Thyroid gland (tissue), 4 donors: ENCODE results near the gene PTPMT1. TPM values are rescaled to one million over a fixed set of nuclear protein-coding genes. Genes with fewer than 3 reads are reported as not detected.
A peak's percentile ranks its signal among the peaks of the same experiment; 100 is the strongest.

Experiments used
- DNase-seq, 2 donors: peaks; one replicate each; pipeline ENCODE4 v3.0.0-alpha.2; 2019
- H3K27ac ChIP-seq, 3 donors: fragments of 200-600 bp; sonication (generic); 1 replicate in 2 of 3; 2 replicates in 1 of 3; pipeline ENCODE4 v1.5.1; 2016 to 2019; ENCODE audit warnings: mild to moderate bottlenecking in 1 of 3, moderate library complexity in 1 of 3
- H3K27me3 ChIP-seq: fragments of 200-600 bp; sonication (generic); one replicate; pipeline ENCODE4 v1.5.1; 2019
- H3K36me3 ChIP-seq, 2 donors: fragments of 200-600 bp; sonication (generic); one replicate each; pipeline ENCODE4 v1.5.1; 2016 to 2019
- H3K4me1 ChIP-seq, 2 donors: fragments of 200-600 bp; sonication (generic); one replicate each; pipeline ENCODE4 v1.5.1; 2017 to 2019
- H3K4me3 ChIP-seq, 3 donors: fragments of 200-600 bp; sonication (generic); replicated peaks in 1 of 3; 1 replicate in 2 of 3; 2 replicates in 1 of 3; pipeline ENCODE4 v1.5.1; 2016; ENCODE audit warnings: mild to moderate bottlenecking in 1 of 3
- H3K9me3 ChIP-seq: fragments of 200-600 bp; sonication (generic); one replicate; pipeline ENCODE4 v1.5.1; 2017
- POLR2A ChIP-seq, 2 donors: fragments of 450-650 bp; IDR thresholded peaks; one replicate each; pipeline ENCODE4 v1.6.1; 2017; ENCODE audit warnings: antibody characterized with exemption in 2 of 2, mild to moderate bottlenecking in 2 of 2, moderate library complexity in 1 of 2
- WGBS, 2 donors: methylation state at CpG; one replicate each; pipeline ENCODE4 v1.1.5; 2017; 5-methylcytosine and 5-hydroxymethylcytosine counted together
- intact Hi-C: fragments of 100-400 bp; cut with DNase I; formaldehyde crosslinking; loops from one replicate; pipeline ENCODE4 v1.15.1; 2023
- total RNA-seq, 4 donors: library from RNA; depleted of rRNA; stranded (reverse); fragments of >200 nt; gene quantifications; one replicate each; pipeline ENCODE4 v1.2.3, GENCODE V29; 2016
- TF ChIP-seq, protein P1 (sequence below), 6 experiments: fragments of 200-600 bp in 3 of 6; fragments of 450-650 bp in 3 of 6; sonication (generic) in 3 of 6; IDR thresholded peaks; one replicate each; pipeline ENCODE4 v1.5.1; 2016 to 2019; ENCODE audit warnings: antibody characterized with exemption in 6 of 6, mild to moderate bottlenecking in 2 of 6, inconsistent platforms in 1 of 6, moderate library complexity in 1 of 6

PTPMT1 gene
- total RNA-seq, 4 donors from 2014 or later = 93.9 to 149 (median 125) TPM

DNA sequence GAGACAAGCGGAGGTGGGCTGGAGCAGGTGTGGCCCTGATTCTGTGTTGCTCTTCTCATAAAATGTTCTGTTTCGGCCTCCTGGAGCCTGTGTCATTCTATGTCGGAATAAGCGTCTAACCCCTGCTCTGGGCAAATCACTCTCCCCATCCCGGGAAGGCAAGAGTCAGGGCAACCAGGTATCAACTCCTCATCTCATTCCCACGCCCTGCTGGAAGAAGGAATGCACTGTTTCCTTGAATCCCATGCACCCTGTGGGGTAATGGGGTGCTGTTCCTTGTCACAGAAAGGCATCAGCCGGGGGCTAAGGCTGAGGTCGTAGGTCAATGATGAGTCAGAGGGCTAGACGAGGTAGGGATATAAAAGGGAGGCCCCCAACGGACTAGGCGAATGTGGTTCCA lies 23.7 kb downstream of the PTPMT1 start:
- Histone ChIP-seq H3K4me3 (no peak overlapping the region), H3K4me1 (peaks cover 5 to 6% of the 10 kb centered on the region in 2 donors), H3K36me3 (peaks cover 4 to 9% of the 10 kb centered on the region in 2 donors), H3K9me3 (no peaks in the 10 kb centered on the region), H3K27me3 (peaks cover 5% of the 10 kb centered on the region), H3K27ac (no peak overlapping the region)
- DNase-seq = no peak
- intact Hi-C loops = no loop called here
- WGBS, 2 donors = 90 to 92% methylated on average over 11 of the region's 11 CpGs
- TF ChIP-seq, protein P1, sequence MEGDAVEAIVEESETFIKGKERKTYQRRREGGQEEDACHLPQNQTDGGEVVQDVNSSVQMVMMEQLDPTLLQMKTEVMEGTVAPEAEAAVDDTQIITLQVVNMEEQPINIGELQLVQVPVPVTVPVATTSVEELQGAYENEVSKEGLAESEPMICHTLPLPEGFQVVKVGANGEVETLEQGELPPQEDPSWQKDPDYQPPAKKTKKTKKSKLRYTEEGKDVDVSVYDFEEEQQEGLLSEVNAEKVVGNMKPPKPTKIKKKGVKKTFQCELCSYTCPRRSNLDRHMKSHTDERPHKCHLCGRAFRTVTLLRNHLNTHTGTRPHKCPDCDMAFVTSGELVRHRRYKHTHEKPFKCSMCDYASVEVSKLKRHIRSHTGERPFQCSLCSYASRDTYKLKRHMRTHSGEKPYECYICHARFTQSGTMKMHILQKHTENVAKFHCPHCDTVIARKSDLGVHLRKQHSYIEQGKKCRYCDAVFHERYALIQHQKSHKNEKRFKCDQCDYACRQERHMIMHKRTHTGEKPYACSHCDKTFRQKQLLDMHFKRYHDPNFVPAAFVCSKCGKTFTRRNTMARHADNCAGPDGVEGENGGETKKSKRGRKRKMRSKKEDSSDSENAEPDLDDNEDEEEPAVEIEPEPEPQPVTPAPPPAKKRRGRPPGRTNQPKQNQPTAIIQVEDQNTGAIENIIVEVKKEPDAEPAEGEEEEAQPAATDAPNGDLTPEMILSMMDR (IDR thresholded peaks at IDR 0.05) = no peak
- no peak for TF ChIP-seq POLR2A (IDR thresholded peaks at IDR 0.05)

DNA sequence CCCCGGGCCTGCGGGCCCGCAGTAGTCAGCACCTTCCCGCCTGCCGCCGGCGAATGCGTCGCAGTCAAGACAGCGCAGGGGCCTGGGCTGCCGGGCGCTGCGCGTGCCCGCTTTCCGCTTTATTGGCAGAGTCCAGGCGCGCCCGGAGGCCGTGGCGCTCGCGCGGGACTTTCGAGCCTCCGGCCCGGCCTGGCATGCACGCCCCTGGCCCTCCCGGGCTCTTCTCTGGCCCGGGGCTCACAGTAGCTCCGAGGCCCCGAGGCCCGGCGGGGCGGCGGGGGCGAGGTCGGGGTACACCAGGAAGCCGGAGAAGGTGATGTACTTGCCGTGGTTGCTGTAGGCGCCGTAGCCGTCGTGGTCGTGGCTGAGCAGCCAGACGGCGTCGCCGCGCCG lies 24.2 kb downstream of the PTPMT1 start:
- WGBS, 2 donors = 47 to 68% methylated on average over 31 to 49 of the region's 51 CpGs
- no peak overlapping the region for H3K4me3 ChIP-seq
- no peak overlapping the region for H3K27ac ChIP-seq
- peaks cover 9 to 10% of the 10 kb centered on the region in 2 donors for H3K4me1 ChIP-seq
- no peaks in the 10 kb centered on the region for H3K9me3 ChIP-seq
- TF ChIP-seq POLR2A (IDR thresholded peaks at IDR 0.05) = no peak
- TF ChIP-seq, protein P1 (IDR thresholded peaks at IDR 0.05) = no peak
- peaks cover 0 to 4% of the 10 kb centered on the region in 2 donors for H3K36me3 ChIP-seq
- intact Hi-C loops = no loop called here
- no peak for DNase-seq
- peaks cover 5% of the 10 kb centered on the region for H3K27me3 ChIP-seq

DNA sequence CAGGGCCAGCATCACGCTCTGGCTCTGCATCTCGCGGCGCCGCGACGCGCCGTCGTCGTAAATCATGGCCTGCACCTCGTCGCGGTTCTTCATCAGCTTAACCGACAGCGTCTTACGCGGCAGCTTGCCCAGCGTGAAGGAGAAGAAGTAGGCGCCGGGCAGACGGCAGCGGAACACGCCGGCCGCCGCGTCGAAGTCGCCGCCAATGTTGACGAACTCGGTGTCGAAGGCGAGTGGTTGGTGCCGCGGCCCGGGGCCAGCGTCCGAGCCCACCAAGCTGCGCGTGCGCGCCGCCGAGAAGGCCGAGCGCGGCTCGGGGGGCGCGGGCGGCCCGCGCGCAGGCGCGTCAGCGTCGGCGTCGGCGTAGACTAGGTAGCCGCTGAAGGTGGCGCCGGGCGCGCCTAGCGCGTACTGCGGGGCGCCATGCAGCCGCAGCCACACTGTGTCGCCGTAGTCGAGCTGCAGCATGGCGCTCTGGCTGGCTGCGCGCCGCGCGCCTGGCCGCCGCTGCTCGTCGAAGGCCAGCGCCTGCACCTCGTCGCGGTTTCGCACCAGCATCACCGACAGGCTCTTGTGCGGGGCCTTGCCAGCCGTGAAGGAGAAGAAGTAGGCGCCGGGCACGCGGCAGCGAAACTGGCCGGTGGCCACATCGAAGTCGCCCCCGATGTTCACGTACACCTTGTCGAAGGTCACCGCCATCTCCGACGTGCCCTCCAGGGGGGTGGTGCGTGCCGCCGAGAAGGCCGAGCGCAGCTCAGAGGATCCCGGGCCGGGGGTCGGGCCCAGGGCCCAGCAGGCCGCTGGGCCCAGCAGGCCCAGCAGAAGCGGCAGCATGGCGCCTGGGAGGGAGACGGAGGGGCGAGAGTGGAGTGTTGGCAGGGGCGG lies 24.8 kb downstream of the PTPMT1 start:
- no peak for TF ChIP-seq POLR2A (IDR thresholded peaks at IDR 0.05)
- TF ChIP-seq, protein P1 (IDR thresholded peaks at IDR 0.05) = no peak
- Histone ChIP-seq H3K4me1 (peaks cover 14 to 15% of the 10 kb centered on the region in 2 donors), H3K4me3 (no peak overlapping the region), H3K27me3 (peaks cover 5% of the 10 kb centered on the region), H3K27ac (no peak overlapping the region), H3K36me3 (no peaks in the 10 kb centered on the region), H3K9me3 (no peaks in the 10 kb centered on the region)
- 61 to 68% methylated on average over 33 to 43 of the region's 122 CpGs for WGBS, 2 donors
- DNase-seq = peak in 1 of 2 donors; percentile 10
- intact Hi-C loops = no loop called here

DNA sequence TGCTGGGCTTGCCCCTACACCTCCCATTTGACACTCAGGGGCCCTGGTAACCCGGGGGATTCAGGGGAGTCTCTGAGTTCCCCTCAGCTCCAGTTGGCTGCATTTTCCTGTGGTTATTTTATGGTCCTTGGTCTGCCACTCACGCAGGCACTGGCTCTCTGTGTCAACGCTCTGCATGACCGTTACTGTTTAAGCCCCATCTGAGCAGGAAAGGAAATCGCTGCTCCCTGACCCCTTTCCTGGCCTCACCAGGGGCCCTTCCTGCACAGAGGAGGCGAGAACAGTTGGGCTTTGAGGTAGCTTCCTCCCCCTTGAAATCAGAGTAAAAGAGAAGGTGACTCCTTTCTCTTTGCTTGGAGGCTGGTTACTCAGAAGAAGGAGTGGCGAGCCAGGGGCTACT lies 26.4 kb downstream of the PTPMT1 start:
- H3K27ac ChIP-seq = no peak overlapping the region
- TF ChIP-seq POLR2A (IDR thresholded peaks at IDR 0.05) = peak in 1 of 2 donors; percentile 8
- TF ChIP-seq, protein P1 (IDR thresholded peaks at IDR 0.05) = no peak

DNA sequence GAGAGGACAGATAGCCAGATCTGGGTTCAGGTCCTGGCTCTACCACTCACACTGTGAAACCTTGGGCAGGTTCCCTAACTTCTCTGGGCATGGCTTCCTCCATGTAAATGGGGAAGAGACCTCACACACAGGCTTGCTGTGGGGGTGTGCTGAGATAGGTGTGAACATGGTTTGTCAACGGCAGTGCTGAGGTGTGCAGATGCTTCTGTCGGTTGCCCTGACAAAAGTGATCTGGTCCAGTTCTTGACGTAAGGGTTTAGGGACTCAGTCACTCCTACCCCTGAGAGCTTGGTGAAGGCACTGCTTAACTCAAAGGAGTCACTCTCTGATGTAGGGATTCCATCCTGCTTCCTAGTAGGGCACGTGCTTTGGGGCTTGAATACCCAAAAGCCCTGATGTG lies 26.9 kb downstream of the PTPMT1 start:
- Histone ChIP-seq H3K27ac (no peak overlapping the region), H3K36me3 (no peaks in the 10 kb centered on the region), H3K4me3 (no peak overlapping the region), H3K9me3 (no peaks in the 10 kb centered on the region), H3K27me3 (peaks cover 5% of the 10 kb centered on the region), H3K4me1 (peaks cover 14 to 18% of the 10 kb centered on the region in 2 donors)
- WGBS, 2 donors = 59 to 80% methylated on average over 4 of the region's 4 CpGs
- DNase-seq = no peak
- intact Hi-C loops = no loop called here
- TF ChIP-seq POLR2A (IDR thresholded peaks at IDR 0.05) = no peak
- TF ChIP-seq, protein P1 (IDR thresholded peaks at IDR 0.05) = no peak

More for the DNA sequence above, 26.4 kb downstream of the PTPMT1 start:
- H3K4me1 ChIP-seq = peaks cover 14 to 18% of the 10 kb centered on the region in 2 donors
- H3K36me3 ChIP-seq = no peaks in the 10 kb centered on the region
- H3K4me3 ChIP-seq = no peak overlapping the region
- no peaks in the 10 kb centered on the region for H3K9me3 ChIP-seq
- WGBS, 2 donors = 51 to 63% methylated on average over 6 to 7 of the region's 7 CpGs
- H3K27me3 ChIP-seq = peaks cover 5% of the 10 kb centered on the region
- no peak for DNase-seq
- intact Hi-C loops = no loop called here
